HepG2 (cell line): ENCODE data around the gene ITGB2. TPM values are rescaled to one million over a fixed set of nuclear protein-coding genes. Genes with fewer than 3 reads are reported as not detected.
A peak's percentile ranks its signal among the peaks of the same experiment; 100 is the strongest.

Source experiments
- ARNT ChIP-seq: fragments of 450-650 bp; IDR thresholded peaks from 2 replicates; pipeline ENCODE4 v1.6.1; 2017
- ATF1 ChIP-seq: IDR thresholded peaks from 2 replicates; pipeline ENCODE4 v1.6.1; 2016; ENCODE audit warnings: mild to moderate bottlenecking, control low read depth
- CENPX ChIP-seq: sonication (generic); formaldehyde crosslinking; IDR thresholded peaks from 2 replicates; pipeline ENCODE4 v1.9.0; 2021; ENCODE audit warnings: mild to moderate bottlenecking, missing genetic modification reagents, moderate library complexity
- FOXA1 ChIP-seq, 2 experiments: fragments of 450-650 bp in 1 of 2; sonication (generic) in 1 of 2; formaldehyde crosslinking in 1 of 2; IDR thresholded peaks; 2 replicates each; pipeline versions ENCODE4 v1.4.0 to v1.6.1; 2016 to 2020; ENCODE audit warnings: missing genetic modification reagents in 1 of 2
- IRF2 ChIP-seq: IDR thresholded peaks from 2 replicates; pipeline ENCODE4 v1.6.1; 2018; ENCODE audit warnings: missing genetic modification reagents, missing compliant biosample characterization
- KLF15 ChIP-seq: sonication (generic); formaldehyde crosslinking; IDR thresholded peaks from 2 replicates; pipeline ENCODE4 v1.8.1; 2023; ENCODE audit warnings: borderline replicate concordance, mild to moderate bottlenecking, inconsistent platforms, missing genetic modification reagents, mixed read lengths
- MBD4 ChIP-seq: IDR thresholded peaks from 2 replicates; pipeline ENCODE4 v1.6.1; 2012; ENCODE audit warnings: low read length, inconsistent platforms, borderline replicate concordance
- MEIS2 ChIP-seq: sonication (generic); formaldehyde crosslinking; IDR thresholded peaks from 2 replicates; pipeline ENCODE4 v1.9.0; 2021; ENCODE audit warnings: mild to moderate bottlenecking, missing genetic modification reagents
- NFRKB ChIP-seq: fragments of 450-650 bp; IDR thresholded peaks from 2 replicates; pipeline ENCODE4 v1.6.1; 2017
- POGZ ChIP-seq: sonication (generic); formaldehyde crosslinking; IDR thresholded peaks from 2 replicates; pipeline ENCODE4 v1.4.0; 2020; ENCODE audit warnings: mild to moderate bottlenecking, missing genetic modification reagents
- PRPF4 ChIP-seq: fragments of 200-400 bp; formaldehyde crosslinking; IDR thresholded peaks from 2 replicates; pipeline ENCODE4 v1.6.1; 2016; ENCODE audit warnings: low read length, low read depth; ENCODE audit not compliant: poor library complexity, severe bottlenecking
- SAFB2 ChIP-seq: sonication (generic); formaldehyde crosslinking; IDR thresholded peaks from 2 replicates; pipeline ENCODE4 v1.5.1; 2020; ENCODE audit warnings: missing genetic modification reagents, low read depth, mild to moderate bottlenecking, borderline replicate concordance
- TSC22D2 ChIP-seq: sonication (generic); formaldehyde crosslinking; IDR thresholded peaks from 2 replicates; pipeline ENCODE4 v1.5.1; 2020; ENCODE audit warnings: missing genetic modification reagents, mild to moderate bottlenecking, borderline replicate concordance
- ZEB1 ChIP-seq: IDR thresholded peaks from 2 replicates; pipeline ENCODE4 v1.6.1; 2012; ENCODE audit warnings: mild to moderate bottlenecking, low read depth, inconsistent platforms; ENCODE audit not compliant: insufficient replicate concordance
- ZNF256 ChIP-seq: sonication (generic); formaldehyde crosslinking; conservative IDR thresholded peaks from 2 replicates; pipeline ENCODE4 v1.4.0; 2020; ENCODE audit warnings: missing genetic modification reagents
- ZNF30 ChIP-seq: sonication (generic); formaldehyde crosslinking; IDR thresholded peaks from 2 replicates; pipeline ENCODE4 v1.5.0; 2020; ENCODE audit warnings: mild to moderate bottlenecking, missing genetic modification reagents
- ZNF562 ChIP-seq: sonication (generic); formaldehyde crosslinking; IDR thresholded peaks from 2 replicates; pipeline ENCODE4 v1.8.0; 2022; ENCODE audit warnings: missing genetic modification reagents, borderline replicate concordance
- ZNF598 ChIP-seq: sonication (generic); formaldehyde crosslinking; IDR thresholded peaks from 2 replicates; pipeline ENCODE4 v1.5.1; 2020; ENCODE audit warnings: mild to moderate bottlenecking, missing genetic modification reagents, borderline replicate concordance
- polyA plus RNA-seq, 8 experiments: library from polyadenylated mRNA; depleted of rRNA in 3 of 8; stranded (reverse) in 7 of 8; unstranded in 1 of 8; fragments of >200 nt; fragmentation: Illumina TruSeq in 4 of 8; extraction: Trizol in 4 of 8; gene quantifications; 2 replicates each; pipeline versions ENCODE4 v1.2.1 to v1.2.3, GENCODE V29; 2011 to 2016; ENCODE audit warnings: low read depth in 4 of 8, missing spikeins in 1 of 8, mixed read lengths in 1 of 8; ENCODE audit not compliant: insufficient read depth in 1 of 8
- total RNA-seq, 5 experiments: library from RNA; depleted of rRNA; stranded (reverse); fragments of >200 nt; fragmentation: Illumina TruSeq; extraction: Trizol; gene quantifications; 2 replicates each; pipeline ENCODE4 v1.2.3, GENCODE V29; 2016; ENCODE audit warnings: low read depth in 1 of 5
- TF ChIP-seq, protein P1 (sequence below): IDR thresholded peaks from 2 replicates; pipeline ENCODE4 v1.6.1; 2012; ENCODE audit warnings: low read depth, low read length, improper control_type of control experiment
- TF ChIP-seq, protein P2 (sequence below): sonication (generic); formaldehyde crosslinking; IDR thresholded peaks from 2 replicates; pipeline ENCODE4 v1.5.1; 2020; ENCODE audit warnings: missing genetic modification reagents, mild to moderate bottlenecking, borderline replicate concordance
- TF ChIP-seq, protein P3 (sequence below): sonication (generic); formaldehyde crosslinking; IDR thresholded peaks from 2 replicates; pipeline ENCODE4 v1.5.1; 2020; ENCODE audit warnings: mild to moderate bottlenecking, moderate library complexity, missing genetic modification reagents

The ITGB2 gene
- total and polyA plus RNA-seq, 2 of the 13 experiments (the other 11 are each of a cell fraction or from before 2014, with no cell fraction given): 4.2 to 18.0 TPM

DNA sequence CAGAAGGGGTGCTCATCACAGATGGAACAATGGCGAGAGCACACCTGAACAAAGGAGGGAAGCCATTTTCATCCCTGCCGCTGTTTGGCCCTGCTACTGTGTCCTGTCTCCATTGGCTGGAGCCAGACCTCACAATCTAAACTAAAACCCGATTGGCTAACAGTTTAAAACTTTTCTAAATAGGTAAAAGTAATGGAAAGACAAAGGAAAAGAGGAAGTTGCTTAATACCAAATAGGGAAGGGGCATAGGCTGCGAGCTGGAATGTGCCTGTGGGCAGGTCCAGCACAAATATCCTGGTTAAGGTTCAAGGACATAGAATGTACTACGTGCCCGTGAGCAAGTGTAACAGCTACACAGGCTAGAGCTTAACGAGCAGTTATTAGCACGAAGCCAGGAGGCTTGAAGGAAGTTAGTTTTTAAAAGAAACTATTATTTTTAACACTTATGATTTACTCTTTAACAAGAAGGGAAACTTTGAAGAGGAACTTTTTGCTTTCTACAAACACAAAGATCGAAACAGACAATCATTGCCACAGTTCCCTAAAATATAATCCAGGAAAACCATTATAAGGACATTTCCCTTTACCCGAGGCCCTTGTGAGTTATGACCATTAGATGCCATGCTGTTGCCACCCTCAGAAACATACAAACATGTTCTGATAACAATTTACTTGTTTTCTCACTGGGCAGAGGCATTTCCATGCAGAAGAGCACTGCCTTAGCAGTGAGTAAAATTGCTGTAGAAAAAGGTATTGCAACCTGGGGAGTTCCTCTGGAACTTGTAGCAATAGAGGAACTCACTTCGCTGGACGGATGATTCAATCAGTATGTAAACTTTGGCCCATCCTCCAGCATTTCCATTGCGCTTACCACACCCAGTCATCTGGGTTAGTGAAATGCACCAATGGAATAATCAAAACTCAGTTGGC lies 42.4 kb downstream of the ITGB2 start (continued):
- TF ChIP-seq ZNF598 (CRISPR knock-in tag) (0 out of 2 replicates have a peak, but pooled peaks have one; percentile 23), FOXA1 (IDR thresholded peaks at IDR 0.05) (no peak), FOXA1 (CRISPR knock-in tag; IDR thresholded peaks at IDR 0.05) (peak; percentile 68), ZNF562 (CRISPR knock-in tag) (no peak), SAFB2 (peak; percentile 33; the same call in 1 of the 2 replicates), POGZ (CRISPR knock-in tag) (peak; percentile 42; the same call in 1 of the 2 replicates), IRF2 (peak; percentile 88), MBD4 (no peak), NFRKB (no peak), ZEB1 (no peak), CENPX (no peak), ZNF30 (CRISPR knock-in tag) (no peak), PRPF4 (peak; percentile 36), ZNF256 (CRISPR knock-in tag) (no peak), MEIS2 (CRISPR knock-in tag) (no peak), ARNT (no peak), ATF1 (CRISPR knock-in tag) (0 out of 2 replicates have a peak, but pooled peaks have one; percentile 60), KLF15 (CRISPR knock-in tag) (no peak), TSC22D2 (CRISPR knock-in tag) (0 out of 2 replicates have a peak, but pooled peaks have one; percentile 59)
- TF ChIP-seq, protein P1, sequence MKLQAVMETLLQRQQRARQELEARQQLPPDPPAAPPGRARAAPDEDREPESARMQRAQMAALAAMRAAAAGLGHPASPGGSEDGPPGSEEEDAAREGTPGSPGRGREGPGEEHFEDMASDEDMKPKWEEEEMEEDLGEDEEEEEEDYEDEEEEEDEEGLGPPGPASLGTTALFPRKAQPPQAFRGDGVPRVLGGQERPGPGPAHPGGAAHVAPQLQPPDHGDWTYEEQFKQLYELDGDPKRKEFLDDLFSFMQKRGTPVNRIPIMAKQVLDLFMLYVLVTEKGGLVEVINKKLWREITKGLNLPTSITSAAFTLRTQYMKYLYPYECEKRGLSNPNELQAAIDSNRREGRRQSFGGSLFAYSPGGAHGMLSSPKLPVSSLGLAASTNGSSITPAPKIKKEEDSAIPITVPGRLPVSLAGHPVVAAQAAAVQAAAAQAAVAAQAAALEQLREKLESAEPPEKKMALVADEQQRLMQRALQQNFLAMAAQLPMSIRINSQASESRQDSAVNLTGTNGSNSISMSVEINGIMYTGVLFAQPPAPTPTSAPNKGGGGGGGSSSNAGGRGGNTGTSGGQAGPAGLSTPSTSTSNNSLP: peak; percentile 64; the same call in 1 of the 2 replicates
- TF ChIP-seq, protein P2, sequence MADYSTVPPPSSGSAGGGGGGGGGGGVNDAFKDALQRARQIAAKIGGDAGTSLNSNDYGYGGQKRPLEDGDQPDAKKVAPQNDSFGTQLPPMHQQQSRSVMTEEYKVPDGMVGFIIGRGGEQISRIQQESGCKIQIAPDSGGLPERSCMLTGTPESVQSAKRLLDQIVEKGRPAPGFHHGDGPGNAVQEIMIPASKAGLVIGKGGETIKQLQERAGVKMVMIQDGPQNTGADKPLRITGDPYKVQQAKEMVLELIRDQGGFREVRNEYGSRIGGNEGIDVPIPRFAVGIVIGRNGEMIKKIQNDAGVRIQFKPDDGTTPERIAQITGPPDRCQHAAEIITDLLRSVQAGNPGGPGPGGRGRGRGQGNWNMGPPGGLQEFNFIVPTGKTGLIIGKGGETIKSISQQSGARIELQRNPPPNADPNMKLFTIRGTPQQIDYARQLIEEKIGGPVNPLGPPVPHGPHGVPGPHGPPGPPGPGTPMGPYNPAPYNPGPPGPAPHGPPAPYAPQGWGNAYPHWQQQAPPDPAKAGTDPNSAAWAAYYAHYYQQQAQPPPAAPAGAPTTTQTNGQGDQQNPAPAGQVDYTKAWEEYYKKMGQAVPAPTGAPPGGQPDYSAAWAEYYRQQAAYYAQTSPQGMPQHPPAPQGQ (CRISPR knock-in tag): no peak
- TF ChIP-seq, protein P3, sequence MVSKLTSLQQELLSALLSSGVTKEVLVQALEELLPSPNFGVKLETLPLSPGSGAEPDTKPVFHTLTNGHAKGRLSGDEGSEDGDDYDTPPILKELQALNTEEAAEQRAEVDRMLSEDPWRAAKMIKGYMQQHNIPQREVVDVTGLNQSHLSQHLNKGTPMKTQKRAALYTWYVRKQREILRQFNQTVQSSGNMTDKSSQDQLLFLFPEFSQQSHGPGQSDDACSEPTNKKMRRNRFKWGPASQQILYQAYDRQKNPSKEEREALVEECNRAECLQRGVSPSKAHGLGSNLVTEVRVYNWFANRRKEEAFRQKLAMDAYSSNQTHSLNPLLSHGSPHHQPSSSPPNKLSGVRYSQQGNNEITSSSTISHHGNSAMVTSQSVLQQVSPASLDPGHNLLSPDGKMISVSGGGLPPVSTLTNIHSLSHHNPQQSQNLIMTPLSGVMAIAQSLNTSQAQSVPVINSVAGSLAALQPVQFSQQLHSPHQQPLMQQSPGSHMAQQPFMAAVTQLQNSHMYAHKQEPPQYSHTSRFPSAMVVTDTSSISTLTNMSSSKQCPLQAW (CRISPR knock-in tag): peak; percentile 41; the same call in 1 of the 2 replicates
